Measurements from ENCODE around the gene LCN15.
"Not testable (repeated sequence)": the region's sequence is repeated elsewhere in the genome, so short reads cannot be mapped to it uniquely, and the experiment has no call there.

The LCN15 gene

GRCh38 chr9:136765041-136765440, 723 bp upstream of the LCN15 start:
- Histone ChIP-seq H3K9me3 (no peaks in the 10 kb centered on the region), H3K4me1 (peaks cover 12% of the 10 kb centered on the region), H3K36me3 (no peaks in the 10 kb centered on the region), H3K27me3 (no peaks in the 10 kb centered on the region), H3K4me3 (ENCODE audit: low read depth, low read length) (no peak overlapping the region)
- no peak for DNase-seq
- no peak for TF ChIP-seq CTCF (IDR thresholded peaks at IDR 0.05; ENCODE audit: low read depth, low read length)

DNA sequence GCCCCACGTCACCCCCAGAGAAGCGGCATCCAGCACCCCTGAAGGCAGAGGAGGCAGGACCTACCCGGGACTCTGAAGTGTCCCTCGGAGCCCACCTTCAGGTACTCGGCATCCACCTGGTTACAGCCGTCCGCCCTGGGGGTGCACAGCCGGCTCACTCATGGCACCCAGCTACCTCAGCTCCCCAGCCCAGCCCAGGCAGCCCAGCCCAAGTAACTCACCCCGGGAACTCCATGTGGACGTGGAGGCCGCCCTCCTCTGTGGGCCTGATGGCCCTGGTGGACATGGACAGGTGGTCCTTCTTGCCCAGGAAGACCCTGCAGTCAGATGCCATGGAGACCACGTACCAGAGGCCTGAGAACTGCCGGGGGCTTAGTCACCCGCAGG, 676 bp downstream of the LCN15 start:
- no peak for DNase-seq
- no peak for TF ChIP-seq CTCF (IDR thresholded peaks at IDR 0.05; ENCODE audit: low read depth, low read length)
- Histone ChIP-seq H3K36me3 (no peaks in the 10 kb centered on the region), H3K27me3 (no peaks in the 10 kb centered on the region), H3K4me1 (peaks cover 15% of the 10 kb centered on the region), H3K4me3 (ENCODE audit: low read depth, low read length) (no peak overlapping the region), H3K9me3 (no peaks in the 10 kb centered on the region)

- H3K9me3 ChIP-seq, result no peaks in the 10 kb centered on the region
- H3K4me3 ChIP-seq (ENCODE audit: low read depth, low read length), result no peak overlapping the region
- peak; percentile 93 for DNase-seq
- peaks cover 17% of the 10 kb centered on the region for H3K4me1 ChIP-seq
- TF ChIP-seq CTCF (IDR thresholded peaks at IDR 0.05; ENCODE audit: low read depth, low read length), result no peak
- H3K27me3 ChIP-seq, result no peaks in the 10 kb centered on the region
- H3K36me3 ChIP-seq, result no peaks in the 10 kb centered on the region
Measured at GRCh38 chr9:136762915-136763648, 1.2 kb downstream of the LCN15 start.

DNA sequence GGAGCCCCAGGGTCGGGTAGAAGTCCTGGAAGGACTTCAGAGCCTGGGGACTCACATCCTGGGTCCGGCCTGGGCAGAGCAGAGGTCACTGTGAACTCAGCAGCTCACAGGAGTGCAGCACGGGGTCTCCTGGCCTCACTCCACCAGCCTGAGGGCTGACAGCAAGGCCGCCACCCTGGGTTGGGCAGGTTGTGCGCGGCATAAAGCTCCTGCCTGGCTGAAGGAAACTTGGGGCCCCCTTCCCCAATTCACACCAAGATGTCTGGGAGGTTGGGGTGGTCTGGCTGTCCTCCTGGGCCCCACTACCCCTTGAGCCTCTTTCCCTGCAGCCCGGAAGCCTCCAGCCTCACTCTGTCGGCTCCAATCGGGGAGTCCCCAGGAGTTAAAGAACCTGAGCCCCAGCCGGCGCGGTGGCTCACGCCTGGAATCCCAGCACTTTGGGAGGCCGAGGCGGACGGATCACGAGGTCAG, 2.1 kb downstream of the LCN15 start:
- H3K9me3 ChIP-seq, result no peaks in the 10 kb centered on the region
- no peak overlapping the region for H3K4me3 ChIP-seq (ENCODE audit: low read depth, low read length)
- H3K27me3 ChIP-seq, result no peaks in the 10 kb centered on the region
- DNase-seq, result peak; percentile 20
- TF ChIP-seq CTCF (IDR thresholded peaks at IDR 0.05; ENCODE audit: low read depth, low read length), result no peak
- no peaks in the 10 kb centered on the region for H3K36me3 ChIP-seq
- peaks cover 17% of the 10 kb centered on the region for H3K4me1 ChIP-seq

- no peaks in the 10 kb centered on the region for H3K27me3 ChIP-seq
- H3K4me1 ChIP-seq, result peaks cover 17% of the 10 kb centered on the region
- TF ChIP-seq CTCF (IDR thresholded peaks at IDR 0.05; ENCODE audit: low read depth, low read length), result no peak
- H3K36me3 ChIP-seq, result no peaks in the 10 kb centered on the region
- H3K4me3 ChIP-seq (ENCODE audit: low read depth, low read length), result no peak overlapping the region
- H3K9me3 ChIP-seq, result no peaks in the 10 kb centered on the region
- no peak for DNase-seq
Measured at GRCh38 chr9:136761545-136761981, 2.8 kb downstream of the LCN15 start.

DNA sequence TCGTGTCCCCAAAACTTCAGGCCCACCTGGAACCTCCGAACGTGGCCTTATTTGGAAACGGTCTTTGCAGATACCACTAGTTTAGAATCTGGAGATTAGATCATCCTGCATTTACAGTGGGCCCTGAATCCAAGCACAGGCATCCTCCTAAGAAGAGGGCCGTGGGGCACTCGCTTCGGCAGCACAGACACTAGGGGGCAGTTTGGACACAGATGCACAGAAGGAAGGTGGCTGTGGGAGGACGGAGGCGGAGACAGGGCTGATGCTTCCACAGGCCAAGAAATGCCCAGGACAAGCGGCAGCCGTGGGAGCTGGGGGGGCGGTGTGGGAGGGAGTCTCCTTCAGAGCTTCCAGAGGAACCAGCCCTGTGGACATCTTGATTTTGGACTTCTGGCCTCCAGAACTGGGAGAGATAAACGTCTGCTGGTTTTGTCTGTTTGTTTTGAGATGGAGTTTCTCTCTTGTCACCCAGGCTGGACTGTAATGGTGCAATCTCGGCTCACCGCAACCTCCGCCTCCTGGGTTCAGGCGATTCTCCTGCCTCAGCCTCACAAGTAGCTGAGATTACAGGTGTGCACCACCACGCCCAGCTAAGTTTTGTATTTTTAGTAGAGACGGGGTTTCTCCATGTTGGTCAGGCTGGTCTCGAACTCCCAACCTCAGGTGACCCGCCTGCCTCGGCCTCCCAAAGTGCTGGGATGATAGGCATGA, 3.3 kb downstream of the LCN15 start:
- not testable (repeated sequence) for H3K27me3 ChIP-seq, H3K36me3 ChIP-seq, H3K9me3 ChIP-seq
- TF ChIP-seq CTCF (IDR thresholded peaks at IDR 0.05; ENCODE audit: low read depth, low read length), result peak; percentile 81
- DNase-seq, result peak; percentile 87
- Histone ChIP-seq H3K4me3 (ENCODE audit: low read depth, low read length) (peak overlapping the region; percentile 25), H3K4me1 (peaks cover 17% of the 10 kb centered on the region)

Data from BE2C (cell line).